Mammary epithelial cell (primary cell): ENCODE data around the gene EFNA5.

ENCODE experiments used
- CTCF ChIP-seq, 2 donors: IDR thresholded peaks in 1 of 2; conservative IDR thresholded peaks in 1 of 2; 2 replicates each; pipeline ENCODE4 v1.5.1; 2011 to 2012; ENCODE audit warnings: inconsistent platforms in 2 of 2, low read length in 2 of 2, mild to moderate bottlenecking in 2 of 2, control low read depth in 1 of 2, low read depth in 1 of 2; ENCODE audit not compliant: insufficient read depth in 1 of 2; ENCODE audit errors: extremely low read depth in 1 of 2
- EZH2 ChIP-seq: IDR thresholded peaks from 2 replicates; pipeline ENCODE4 v1.6.1; 2012; ENCODE audit warnings: low read length, inconsistent platforms, borderline replicate concordance

GRCh38 chr5:107621089-107621488 lies 49.6 kb downstream of the EFNA5 start:
- TF ChIP-seq CTCF (conservative IDR thresholded peaks at IDR 0.05 in 1 of 2, IDR thresholded peaks at IDR 0.05 in 1 of 2; ENCODE audit: extremely low read depth in 1 of 2, insufficient read depth in 1 of 2, low read depth in 1 of 2, low read length in 2 of 2) (no peak), EZH2 (no peak)
